ENCODE measurements around the gene IGF2BP2. TPM values are rescaled to one million over a fixed set of nuclear protein-coding genes. Genes with fewer than 3 reads are reported as not detected.

IGF2BP2 gene
- total and polyA plus RNA-seq, 2 of the 13 experiments (the other 11 are each of a cell fraction or from before 2014, with no cell fraction given): 6.5 to 46.0 TPM

- TF ChIP-seq, protein P1, sequence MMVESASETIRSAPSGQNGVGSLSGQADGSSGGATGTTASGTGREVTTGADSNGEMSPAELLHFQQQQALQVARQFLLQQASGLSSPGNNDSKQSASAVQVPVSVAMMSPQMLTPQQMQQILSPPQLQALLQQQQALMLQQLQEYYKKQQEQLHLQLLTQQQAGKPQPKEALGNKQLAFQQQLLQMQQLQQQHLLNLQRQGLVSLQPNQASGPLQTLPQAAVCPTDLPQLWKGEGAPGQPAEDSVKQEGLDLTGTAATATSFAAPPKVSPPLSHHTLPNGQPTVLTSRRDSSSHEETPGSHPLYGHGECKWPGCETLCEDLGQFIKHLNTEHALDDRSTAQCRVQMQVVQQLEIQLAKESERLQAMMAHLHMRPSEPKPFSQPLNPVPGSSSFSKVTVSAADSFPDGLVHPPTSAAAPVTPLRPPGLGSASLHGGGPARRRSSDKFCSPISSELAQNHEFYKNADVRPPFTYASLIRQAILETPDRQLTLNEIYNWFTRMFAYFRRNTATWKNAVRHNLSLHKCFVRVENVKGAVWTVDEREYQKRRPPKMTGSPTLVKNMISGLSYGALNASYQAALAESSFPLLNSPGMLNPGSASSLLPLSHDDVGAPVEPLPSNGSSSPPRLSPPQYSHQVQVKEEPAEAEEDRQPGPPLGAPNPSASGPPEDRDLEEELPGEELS (CRISPR knock-in tag; IDR thresholded peaks at IDR 0.05): peak; percentile 95
- peak; percentile 88; the same call in 1 of the 2 replicates for TF ChIP-seq SIX1 (CRISPR knock-in tag; IDR thresholded peaks at IDR 0.05; ENCODE audit: borderline replicate concordance)
- peak; percentile 70 for TF ChIP-seq ELF3 (CRISPR knock-in tag; IDR thresholded peaks at IDR 0.05)
- TF ChIP-seq BRD4 (CRISPR knock-in tag; IDR thresholded peaks at IDR 0.05): no peak
- no peak for TF ChIP-seq NFIB (CRISPR knock-in tag; IDR thresholded peaks at IDR 0.05; ENCODE audit: borderline replicate concordance)
- TF ChIP-seq ZBTB39 (CRISPR knock-in tag; IDR thresholded peaks at IDR 0.05): peak; percentile 96
- no peak for TF ChIP-seq ATF1 (CRISPR knock-in tag; IDR thresholded peaks at IDR 0.05)
- peak in 1 of 2 experiments; percentile 55; a peak in 1 of 4 replicates for TF ChIP-seq KLF16 (CRISPR knock-in tag; IDR thresholded peaks at IDR 0.05)
- peak; percentile 68; the same call in 1 of the 2 replicates for TF ChIP-seq SKIL (CRISPR knock-in tag; IDR thresholded peaks at IDR 0.05; ENCODE audit: borderline replicate concordance)
- peak; percentile 74 for TF ChIP-seq CEBPG (CRISPR knock-in tag; IDR thresholded peaks at IDR 0.05)
- no peak for TF ChIP-seq CHD2 (IDR thresholded peaks at IDR 0.05; ENCODE audit: low read depth, low read length)
- peak; percentile 63 for TF ChIP-seq FOSL2 (CRISPR knock-in tag; IDR thresholded peaks at IDR 0.05)
- TF ChIP-seq ZMYM4 (CRISPR knock-in tag; IDR thresholded peaks at IDR 0.05): peak; percentile 76
- peak; percentile 74; the same call in 1 of the 2 replicates for TF ChIP-seq TBX2 (CRISPR knock-in tag; IDR thresholded peaks at IDR 0.05; ENCODE audit: borderline replicate concordance)
- no peak for TF ChIP-seq SOX6 (IDR thresholded peaks at IDR 0.05)
- peak; percentile 86 for TF ChIP-seq SOX6 (CRISPR knock-in tag; IDR thresholded peaks at IDR 0.05)
- TF ChIP-seq TBX3 (IDR thresholded peaks at IDR 0.05; ENCODE audit: borderline replicate concordance): peak; percentile 34; the same call in 1 of the 2 replicates
- TF ChIP-seq POLR2AphosphoS5 (IDR thresholded peaks at IDR 0.05; ENCODE audit: low read depth, low read length): no peak
- TF ChIP-seq ZNF709 (CRISPR knock-in tag; IDR thresholded peaks at IDR 0.05): no peak
- TF ChIP-seq HNRNPLL (IDR thresholded peaks at IDR 0.05; ENCODE audit: low read depth, low read length, poor library complexity, severe bottlenecking): no peak
- TF ChIP-seq KDM1A (CRISPR knock-in tag; IDR thresholded peaks at IDR 0.05): peak; percentile 95
- peak; percentile 95 for TF ChIP-seq SIX4 (CRISPR knock-in tag; IDR thresholded peaks at IDR 0.05)
- peak; percentile 84; the same call in 1 of the 2 replicates for TF ChIP-seq ZMYM3 (CRISPR knock-in tag; IDR thresholded peaks at IDR 0.05)
- TF ChIP-seq, protein P2, sequence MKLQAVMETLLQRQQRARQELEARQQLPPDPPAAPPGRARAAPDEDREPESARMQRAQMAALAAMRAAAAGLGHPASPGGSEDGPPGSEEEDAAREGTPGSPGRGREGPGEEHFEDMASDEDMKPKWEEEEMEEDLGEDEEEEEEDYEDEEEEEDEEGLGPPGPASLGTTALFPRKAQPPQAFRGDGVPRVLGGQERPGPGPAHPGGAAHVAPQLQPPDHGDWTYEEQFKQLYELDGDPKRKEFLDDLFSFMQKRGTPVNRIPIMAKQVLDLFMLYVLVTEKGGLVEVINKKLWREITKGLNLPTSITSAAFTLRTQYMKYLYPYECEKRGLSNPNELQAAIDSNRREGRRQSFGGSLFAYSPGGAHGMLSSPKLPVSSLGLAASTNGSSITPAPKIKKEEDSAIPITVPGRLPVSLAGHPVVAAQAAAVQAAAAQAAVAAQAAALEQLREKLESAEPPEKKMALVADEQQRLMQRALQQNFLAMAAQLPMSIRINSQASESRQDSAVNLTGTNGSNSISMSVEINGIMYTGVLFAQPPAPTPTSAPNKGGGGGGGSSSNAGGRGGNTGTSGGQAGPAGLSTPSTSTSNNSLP (IDR thresholded peaks at IDR 0.05; ENCODE audit: low read depth, low read length): peak; percentile 86
Measured at GRCh38 chr3:185858502-185859225, 33.8 kb upstream of the IGF2BP2 start (continued).
